HCT116 (cell line): Measurements from ENCODE around the gene SYNE1. TPM values are rescaled to one million over a fixed set of nuclear protein-coding genes. Genes with fewer than 3 reads are reported as not detected.

Experiments
- ATAC-seq: fragments of 200-7000 bp; cut with Tn5 transposase; 2 replicates; pipeline ENCODE4 v1.9.1; 2020; ENCODE audit warnings: mild to moderate bottlenecking, moderate library complexity
- BruUV-seq: library from RNA; stranded (reverse); fragments of 400-500 nt; replicated peaks from 2 replicates; lab custom pipeline; 2021; lab: Mats Ljungman, UMichigan
- CTCF ChIA-PET: fragments of 300-600 bp; sonication (Branson Sonifier 250); formaldehyde crosslinking; loops from one replicate; lab custom pipeline; 2021; ENCODE audit warnings: antibody characterized with exemption; lab: Charles Lee
- POLR2A ChIA-PET: fragments of 300-600, 350-600 bp; sonication (Branson Sonifier 250); formaldehyde crosslinking; loops from one replicate; lab custom pipeline; 2021; ENCODE audit warnings: antibody characterized with exemption; lab: Charles Lee
- RAD21 ChIA-PET, 2 experiments: fragments of 300-600 bp; sonication (Branson Sonifier 250); formaldehyde crosslinking; loops; one replicate each; lab custom pipeline; 2023; ENCODE audit warnings: low total read pairs in 2 of 2; ENCODE audit not compliant: uncharacterized antibody in 2 of 2, unreplicated experiment in 2 of 2, low non-redundant PET in 1 of 2; lab: Charles Lee
- DNase-seq: peaks from one replicate; pipeline ENCODE4 v3.0.0-alpha.2; 2010; ENCODE audit warnings: low read depth, low spot score
- H2AFZ ChIP-seq: fragments of 200-600 bp; shearing (Covaris generic), sonication (generic); 2 replicates; pipeline ENCODE4 v1.6.1; 2017; ENCODE audit warnings: low read depth, mixed run types, mixed read lengths, antibody characterized with exemption, low read length; ENCODE audit not compliant: poor library complexity, severe bottlenecking
- H3K27ac ChIP-seq: 2 replicates; pipeline ENCODE4 v1.5.1; 2012; ENCODE audit warnings: low read depth, low read length
- H3K27me3 ChIP-seq: fragments of 200-600 bp; sonication (generic); 2 replicates; pipeline ENCODE4 v1.6.1; 2016; ENCODE audit warnings: mixed run types, low read length, mixed read lengths; ENCODE audit not compliant: insufficient read depth
- H3K36me3 ChIP-seq, 2 experiments: fragments of 200-500 bp in 1 of 2; fragments of 200-600 bp in 1 of 2; sonication (Bioruptor generic) in 1 of 2; sonication (generic) in 1 of 2; 2 replicates each; pipeline versions ENCODE4 v1.5.1 to v1.6.1; 2014 to 2016; ENCODE audit warnings: low read length in 2 of 2, inconsistent platforms in 1 of 2, mixed read lengths in 1 of 2, mixed run types in 1 of 2; ENCODE audit not compliant: insufficient read depth in 2 of 2, control insufficient read depth in 1 of 2
- H3K4me1 ChIP-seq, 2 experiments: fragments of 200-600 bp in 1 of 2; sonication (generic) in 1 of 2; 2 replicates each; pipeline versions ENCODE4 v1.5.1 to v1.6.1; 2012 to 2017; ENCODE audit warnings: low read length in 2 of 2, inconsistent platforms in 1 of 2, mild to moderate bottlenecking in 1 of 2, mixed read lengths in 1 of 2, mixed run types in 1 of 2, moderate library complexity in 1 of 2; ENCODE audit not compliant: insufficient read depth in 2 of 2, control insufficient read depth in 1 of 2
- H3K4me2 ChIP-seq: fragments of 200-600 bp; sonication (generic); 2 replicates; pipeline ENCODE4 v1.6.1; 2017; ENCODE audit warnings: mixed run types, low read length, mixed read lengths
- H3K4me3 ChIP-seq, 2 experiments: fragments of 200-600 bp in 1 of 2; sonication (generic) in 1 of 2; replicated peaks in 1 of 2; 2 replicates each; pipeline ENCODE4 v1.5.1; 2011 to 2016; ENCODE audit warnings: low read length in 2 of 2, control low read depth in 1 of 2, low read depth in 1 of 2, mild to moderate bottlenecking in 1 of 2, mixed read lengths in 1 of 2, mixed run types in 1 of 2
- H3K79me2 ChIP-seq: fragments of 200-600 bp; sonication (generic); 2 replicates; pipeline ENCODE4 v1.6.1; 2017; ENCODE audit warnings: mild to moderate bottlenecking, mixed run types, low read length, moderate library complexity, mixed read lengths; ENCODE audit not compliant: insufficient read depth
- H3K9ac ChIP-seq: fragments of 200-600 bp; sonication (generic); 2 replicates; pipeline ENCODE4 v1.6.1; 2016; ENCODE audit warnings: low read length, mixed read lengths
- H3K9me2 ChIP-seq: fragments of 200-600 bp; sonication (generic), shearing (Covaris generic); 2 replicates; pipeline ENCODE4 v1.6.1; 2017; ENCODE audit warnings: mixed run types, mild to moderate bottlenecking, moderate library complexity; ENCODE audit not compliant: insufficient read depth
- H3K9me3 ChIP-seq, 2 experiments: fragments of 200-500 bp in 1 of 2; fragments of 200-600 bp in 1 of 2; sonication (Bioruptor generic) in 1 of 2; sonication (generic) in 1 of 2; 2 replicates each; pipeline ENCODE4 v1.6.1; 2014 to 2017; ENCODE audit warnings: low read length in 2 of 2, mixed read lengths in 2 of 2, inconsistent platforms in 1 of 2, low read depth in 1 of 2, mild to moderate bottlenecking in 1 of 2, mixed run types in 1 of 2, moderate library complexity in 1 of 2; ENCODE audit not compliant: control insufficient read depth in 1 of 2, insufficient read depth in 1 of 2
- H4K20me1 ChIP-seq: fragments of 200-600 bp; sonication (generic), shearing (Covaris generic); 2 replicates; pipeline ENCODE4 v1.6.1; 2017; ENCODE audit warnings: mixed run types, mild to moderate bottlenecking, moderate library complexity; ENCODE audit not compliant: insufficient read depth
- EGR1 ChIP-seq: IDR thresholded peaks from 2 replicates; pipeline ENCODE4 v1.6.1; 2012; ENCODE audit warnings: low read depth
- EZH2phosphoT487 ChIP-seq: fragments of 200-600 bp; IDR thresholded peaks from 2 replicates; pipeline ENCODE4 v1.6.1; 2018; ENCODE audit warnings: antibody characterized with exemption, borderline replicate concordance
- FOSL1 ChIP-seq: IDR thresholded peaks from 2 replicates; pipeline ENCODE4 v1.6.1; 2012; ENCODE audit warnings: low read depth
- JUND ChIP-seq: IDR thresholded peaks from 2 replicates; pipeline ENCODE4 v1.6.1; 2012
- POLR2A ChIP-seq: IDR thresholded peaks from 2 replicates; pipeline ENCODE4 v1.7.0; 2011; ENCODE audit warnings: borderline replicate concordance; ENCODE audit not compliant: insufficient read depth, insufficient read length; ENCODE audit errors: extremely low read depth
- POLR2AphosphoS5 ChIP-seq: IDR thresholded peaks from 2 replicates; pipeline ENCODE4 v1.6.1; 2011; ENCODE audit warnings: mild to moderate bottlenecking, low read depth, low read length, moderate library complexity
- SP1 ChIP-seq: IDR thresholded peaks from 2 replicates; pipeline ENCODE4 v1.6.1; 2012; ENCODE audit warnings: low read depth
- SRF ChIP-seq: IDR thresholded peaks from 2 replicates; pipeline ENCODE4 v1.6.1; 2012; ENCODE audit warnings: low read depth
- ZFX ChIP-seq: fragments of 450-650 bp; IDR thresholded peaks from 2 replicates; pipeline ENCODE4 v1.6.1; 2017
- intact Hi-C: fragments of 100-400 bp; cut with micrococcal nuclease; formaldehyde crosslinking; loops from 2 replicates; pipeline ENCODE4 v1.10.0; 2022
- total RNA-seq: library from RNA; stranded (reverse); gene quantifications from one replicate; pipeline ENCODE4 v1.2.1, GENCODE V29; 2021; ENCODE audit not compliant: unreplicated experiment
- TF ChIP-seq, protein P1 (sequence below): IDR thresholded peaks from 2 replicates; pipeline ENCODE4 v1.6.1; 2012
- TF ChIP-seq, protein P2 (sequence below): IDR thresholded peaks from 2 replicates; pipeline ENCODE4 v1.6.1; 2012; ENCODE audit warnings: low read depth
- TF ChIP-seq, protein P3 (sequence below), 3 experiments: fragments of 200-600 bp in 1 of 3; sonication (generic) in 1 of 3; IDR thresholded peaks in 2 of 3; conservative IDR thresholded peaks in 1 of 3; 2 replicates each; pipeline ENCODE4 v1.5.1; 2012 to 2017; ENCODE audit warnings: low read depth in 2 of 3, low read length in 2 of 3, antibody characterized with exemption in 1 of 3, borderline replicate concordance in 1 of 3, control low read depth in 1 of 3, mild to moderate bottlenecking in 1 of 3, mixed read lengths in 1 of 3, mixed run types in 1 of 3, moderate library complexity in 1 of 3; ENCODE audit not compliant: insufficient read depth in 1 of 3

Gene SYNE1
- total RNA-seq, 1 experiment from 2014 or later: 5.4 TPM

DNA sequence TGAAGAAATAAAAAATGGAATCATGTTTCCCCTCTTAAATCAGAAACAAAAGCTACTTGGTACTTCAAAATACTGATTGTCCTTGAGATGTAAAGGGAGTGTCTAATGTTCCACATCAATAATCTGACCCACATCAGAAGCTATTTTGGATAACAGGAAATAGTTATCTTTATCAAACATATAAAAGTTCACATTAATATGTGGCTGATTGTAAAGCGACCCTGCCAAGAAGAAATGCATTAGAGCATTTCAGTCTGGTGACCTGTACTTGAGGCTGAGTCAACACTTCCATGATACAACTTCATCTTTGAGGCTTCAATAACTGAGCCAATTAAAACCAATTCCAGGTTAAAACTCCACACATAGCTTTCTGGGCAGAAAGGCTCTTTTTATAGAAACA, 31.8 kb downstream of the SYNE1 start:
- no peaks in the 10 kb centered on the region for H3K9me3 ChIP-seq
- H3K4me3 ChIP-seq: no peak overlapping the region
- no peak overlapping the region for H3K9ac ChIP-seq
- H3K9me2 ChIP-seq: no peaks in the 10 kb centered on the region
- ATAC-seq: no peak
- no peaks in the 10 kb centered on the region for H3K79me2 ChIP-seq
- ChIA-PET RAD21 (no interaction called here), CTCF (interaction anchor here (1.1 kb wide), 1 partner anchor 9 kb away, joined by 5 read pairs; no protein-coding TSS in a partner anchor), POLR2A (interaction anchor here (0.6 kb wide), 1 partner anchor 373 kb away, joined by 5 read pairs; no protein-coding TSS in a partner anchor)
- no peak for DNase-seq
- intact Hi-C loops: no loop called here
- H3K27ac ChIP-seq: no peak overlapping the region
- H3K27me3 ChIP-seq: no peaks in the 10 kb centered on the region
- no peak overlapping the region for H3K4me2 ChIP-seq
- no peaks in the 10 kb centered on the region for H4K20me1 ChIP-seq
- TF ChIP-seq, protein P1, sequence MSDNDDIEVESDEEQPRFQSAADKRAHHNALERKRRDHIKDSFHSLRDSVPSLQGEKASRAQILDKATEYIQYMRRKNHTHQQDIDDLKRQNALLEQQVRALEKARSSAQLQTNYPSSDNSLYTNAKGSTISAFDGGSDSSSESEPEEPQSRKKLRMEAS: no peak
- TF ChIP-seq POLR2A (no peak), POLR2AphosphoS5 (no peak), SRF (no peak), FOSL1 (no peak), JUND (no peak), ZFX (no peak), EZH2phosphoT487 (no peak), SP1 (no peak), EGR1 (no peak)
- TF ChIP-seq, protein P2, sequence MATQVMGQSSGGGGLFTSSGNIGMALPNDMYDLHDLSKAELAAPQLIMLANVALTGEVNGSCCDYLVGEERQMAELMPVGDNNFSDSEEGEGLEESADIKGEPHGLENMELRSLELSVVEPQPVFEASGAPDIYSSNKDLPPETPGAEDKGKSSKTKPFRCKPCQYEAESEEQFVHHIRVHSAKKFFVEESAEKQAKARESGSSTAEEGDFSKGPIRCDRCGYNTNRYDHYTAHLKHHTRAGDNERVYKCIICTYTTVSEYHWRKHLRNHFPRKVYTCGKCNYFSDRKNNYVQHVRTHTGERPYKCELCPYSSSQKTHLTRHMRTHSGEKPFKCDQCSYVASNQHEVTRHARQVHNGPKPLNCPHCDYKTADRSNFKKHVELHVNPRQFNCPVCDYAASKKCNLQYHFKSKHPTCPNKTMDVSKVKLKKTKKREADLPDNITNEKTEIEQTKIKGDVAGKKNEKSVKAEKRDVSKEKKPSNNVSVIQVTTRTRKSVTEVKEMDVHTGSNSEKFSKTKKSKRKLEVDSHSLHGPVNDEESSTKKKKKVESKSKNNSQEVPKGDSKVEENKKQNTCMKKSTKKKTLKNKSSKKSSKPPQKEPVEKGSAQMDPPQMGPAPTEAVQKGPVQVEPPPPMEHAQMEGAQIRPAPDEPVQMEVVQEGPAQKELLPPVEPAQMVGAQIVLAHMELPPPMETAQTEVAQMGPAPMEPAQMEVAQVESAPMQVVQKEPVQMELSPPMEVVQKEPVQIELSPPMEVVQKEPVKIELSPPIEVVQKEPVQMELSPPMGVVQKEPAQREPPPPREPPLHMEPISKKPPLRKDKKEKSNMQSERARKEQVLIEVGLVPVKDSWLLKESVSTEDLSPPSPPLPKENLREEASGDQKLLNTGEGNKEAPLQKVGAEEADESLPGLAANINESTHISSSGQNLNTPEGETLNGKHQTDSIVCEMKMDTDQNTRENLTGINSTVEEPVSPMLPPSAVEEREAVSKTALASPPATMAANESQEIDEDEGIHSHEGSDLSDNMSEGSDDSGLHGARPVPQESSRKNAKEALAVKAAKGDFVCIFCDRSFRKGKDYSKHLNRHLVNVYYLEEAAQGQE: no peak
- TF ChIP-seq, protein P3, sequence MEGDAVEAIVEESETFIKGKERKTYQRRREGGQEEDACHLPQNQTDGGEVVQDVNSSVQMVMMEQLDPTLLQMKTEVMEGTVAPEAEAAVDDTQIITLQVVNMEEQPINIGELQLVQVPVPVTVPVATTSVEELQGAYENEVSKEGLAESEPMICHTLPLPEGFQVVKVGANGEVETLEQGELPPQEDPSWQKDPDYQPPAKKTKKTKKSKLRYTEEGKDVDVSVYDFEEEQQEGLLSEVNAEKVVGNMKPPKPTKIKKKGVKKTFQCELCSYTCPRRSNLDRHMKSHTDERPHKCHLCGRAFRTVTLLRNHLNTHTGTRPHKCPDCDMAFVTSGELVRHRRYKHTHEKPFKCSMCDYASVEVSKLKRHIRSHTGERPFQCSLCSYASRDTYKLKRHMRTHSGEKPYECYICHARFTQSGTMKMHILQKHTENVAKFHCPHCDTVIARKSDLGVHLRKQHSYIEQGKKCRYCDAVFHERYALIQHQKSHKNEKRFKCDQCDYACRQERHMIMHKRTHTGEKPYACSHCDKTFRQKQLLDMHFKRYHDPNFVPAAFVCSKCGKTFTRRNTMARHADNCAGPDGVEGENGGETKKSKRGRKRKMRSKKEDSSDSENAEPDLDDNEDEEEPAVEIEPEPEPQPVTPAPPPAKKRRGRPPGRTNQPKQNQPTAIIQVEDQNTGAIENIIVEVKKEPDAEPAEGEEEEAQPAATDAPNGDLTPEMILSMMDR (IDR thresholded peaks at IDR 0.05 in 2 of 3, conservative IDR thresholded peaks at IDR 0.05 in 1 of 3; ENCODE audit: borderline replicate concordance in 1 of 3, insufficient read depth in 1 of 3, low read depth in 2 of 3, low read length in 2 of 3): no peak
- H3K4me1 ChIP-seq: no peaks in the 10 kb centered on the region
- BruUV-seq: no TSS peak
- no peak overlapping the region for H2AFZ ChIP-seq
- no peaks in the 10 kb centered on the region for H3K36me3 ChIP-seq
